ENCODE measurements around the gene SFI1. TPM values are rescaled to one million over a fixed set of nuclear protein-coding genes. Genes with fewer than 3 reads are reported as not detected.

The SFI1 gene
- total and polyA plus RNA-seq, 2 of the 4 experiments (the other 2 are of a cell fraction): 9.9 to 12.0 TPM

GRCh38 chr22:31574055-31574670 is 77.8 kb downstream of the SFI1 start:
- Histone ChIP-seq H3K18ac (ENCODE audit: low read depth, low read length) (no peak overlapping the region), H3K23ac (ENCODE audit: low read depth, low read length) (no peak overlapping the region), H3K9ac (ENCODE audit: low read depth, low read length) (no peak overlapping the region), H2AFZ (replicated peaks; ENCODE audit: low read length, poor library complexity) (no peak overlapping the region), H3K4ac (ENCODE audit: low read depth, low read length) (no peak overlapping the region; the same call in 1 of the 2 replicates), H2BK20ac (ENCODE audit: low read depth, low read length) (0 out of 2 replicates have a peak overlapping the region, but pooled peaks have one; percentile 21), H2AK9ac (replicated peaks; ENCODE audit: low read depth, low read length, poor library complexity) (no peak overlapping the region), H4K91ac (ENCODE audit: insufficient read depth, low read depth, low read length) (no peak overlapping the region), H4K8ac (ENCODE audit: low read depth in 2 of 2, low read length in 2 of 2) (no peak overlapping the region), H3K9me3 (ENCODE audit: control insufficient read depth, insufficient read depth, low read length) (no peaks in the 10 kb centered on the region), H3K9me1 (ENCODE audit: insufficient read depth, low read length) (no peaks in the 10 kb centered on the region; the same call in 1 of the 2 replicates), H2BK120ac (ENCODE audit: low read depth, low read length) (no peak overlapping the region), H3K36me3 (ENCODE audit: control insufficient read depth, insufficient read depth, low read length) (no peaks in the 10 kb centered on the region; the same call in 1 of the 2 replicates), H3K79me1 (ENCODE audit: low read depth in 1 of 2, low read length in 2 of 2) (no peaks in the 10 kb centered on the region), H3K4me2 (ENCODE audit: low read depth, low read length) (no peak overlapping the region), H3K4me3 (ENCODE audit: insufficient read depth, low read depth, low read length) (no peak overlapping the region), H4K5ac (ENCODE audit: low read depth, low read length) (no peak overlapping the region; the same call in 1 of the 2 replicates), H3K14ac (replicated peaks; ENCODE audit: low read depth, low read length) (no peak overlapping the region), H2BK5ac (ENCODE audit: low read depth, low read length, poor library complexity, severe bottlenecking) (no peak overlapping the region), H3K27ac (ENCODE audit: insufficient read depth, low read length) (no peak overlapping the region), H2AK5ac (ENCODE audit: low read depth, low read length) (no peak overlapping the region; the same call in 1 of the 2 replicates), H2BK15ac (ENCODE audit: low read depth, low read length) (no peak overlapping the region), H3K27me3 (ENCODE audit: control insufficient read depth, insufficient read depth, low read length) (no peaks in the 10 kb centered on the region), H3K4me1 (ENCODE audit: control insufficient read depth, insufficient read depth, low read length) (no peaks in the 10 kb centered on the region), H3K56ac (ENCODE audit: extremely low read depth, insufficient read depth, low read length) (no peak overlapping the region), H4K20me1 (ENCODE audit: insufficient read depth, low read length) (no peaks in the 10 kb centered on the region)
- POLR2A ChIA-PET (ENCODE audit: unreplicated experiment): no interaction called here
- dilution Hi-C loops (cut with HindIII; ENCODE audit: low sequenced_read_pairs, unreplicated experiment): no loop called here
- in situ Hi-C loops (cut with MboI; ENCODE audit: low sequenced_read_pairs): loop anchor here (25.0 kb wide), 1 partner anchor 388 kb away; no protein-coding TSS in a partner anchor
- CTCF ChIA-PET: interaction anchor here (1.2 kb wide), 1 partner anchor 13 kb away, joined by 3 read pairs; no protein-coding TSS in a partner anchor
- DNase-seq (no peak), ATAC-seq (ENCODE audit: low read depth) (peak; percentile 29)
- WGBS, 2 experiments (ENCODE audit: extremely low coverage in 2 of 2, insufficient read length in 1 of 2): no CpG with 5 or more reads among the region's 3 CpGs
- TF ChIP-seq CEBPB (IDR thresholded peaks at IDR 0.05; ENCODE audit: low read depth, low read length): no peak
- TF ChIP-seq CTCF (conservative IDR thresholded peaks at IDR 0.05; ENCODE audit: low read depth, low read length): no peak
- TF ChIP-seq ELK1 (IDR thresholded peaks at IDR 0.05; ENCODE audit: borderline replicate concordance, low read depth, low read length): no peak
- no peak for TF ChIP-seq CHD1 (IDR thresholded peaks at IDR 0.05; ENCODE audit: low read depth, low read length)
- no peak for TF ChIP-seq MAFK (IDR thresholded peaks at IDR 0.05; ENCODE audit: low read depth, low read length)
- no peak for TF ChIP-seq FOS (IDR thresholded peaks at IDR 0.05; ENCODE audit: low read depth, low read length)
- TF ChIP-seq BHLHE40 (IDR thresholded peaks at IDR 0.05; ENCODE audit: low read depth, low read length): no peak
- TF ChIP-seq RCOR1 (IDR thresholded peaks at IDR 0.05; ENCODE audit: insufficient replicate concordance, low read length): no peak
- TF ChIP-seq NFE2L2 (IDR thresholded peaks at IDR 0.05; ENCODE audit: low read depth, low read length): no peak
- no peak for TF ChIP-seq SMC3 (IDR thresholded peaks at IDR 0.05; ENCODE audit: low read depth, low read length)
- no peak for TF ChIP-seq POLR2A (IDR thresholded peaks at IDR 0.05; ENCODE audit: low read depth, low read length)
- no peak for TF ChIP-seq USF2 (IDR thresholded peaks at IDR 0.05; ENCODE audit: low read depth, low read length)
- TF ChIP-seq MXI1 (IDR thresholded peaks at IDR 0.05; ENCODE audit: borderline replicate concordance, low read depth, low read length): no peak
- intact Hi-C loops (cut with micrococcal nuclease): no loop called here
- no TSS peak for BruUV-seq (replicated peaks)

Measured in IMR-90 (cell line).